Activated CD4-positive, CD25-positive, alpha-beta regulatory T cell treated with anti-CD3 and anti-CD28 coated beads, Interleukin-2, amount 50 U/mL, for 16 hours (primary cell): ENCODE measurements around the gene SLC2A6.

Experiments
- DNase-seq: peaks from one replicate; pipeline ENCODE4 v3.0.0-alpha.2; 2020; ENCODE audit warnings: low read depth, low spot score

SLC2A6 gene

GRCh38 chr9:133477992-133478850 lies 678 bp downstream of the SLC2A6 start:
- DNase-seq = no peak

DNA sequence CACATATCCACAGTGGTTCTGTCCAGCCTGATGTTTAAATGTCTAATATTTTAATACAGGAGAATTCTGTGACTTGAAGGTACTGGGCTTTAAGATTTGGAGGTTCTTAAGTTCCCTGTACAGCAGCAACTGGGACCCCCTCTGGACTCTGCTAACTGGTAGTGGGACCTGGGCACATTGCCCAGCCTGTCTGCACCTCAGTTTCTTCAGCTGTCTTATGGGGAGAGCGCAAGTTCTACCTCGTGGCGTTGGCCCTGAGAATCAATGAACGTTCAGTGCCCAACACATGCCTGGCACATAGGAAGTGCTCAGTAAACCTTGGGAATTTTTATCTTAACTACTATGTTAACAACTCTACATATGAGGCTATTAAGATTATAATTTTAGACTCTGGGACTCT lies 1.4 kb downstream of the SLC2A6 start:
- no peak for DNase-seq

DNA sequence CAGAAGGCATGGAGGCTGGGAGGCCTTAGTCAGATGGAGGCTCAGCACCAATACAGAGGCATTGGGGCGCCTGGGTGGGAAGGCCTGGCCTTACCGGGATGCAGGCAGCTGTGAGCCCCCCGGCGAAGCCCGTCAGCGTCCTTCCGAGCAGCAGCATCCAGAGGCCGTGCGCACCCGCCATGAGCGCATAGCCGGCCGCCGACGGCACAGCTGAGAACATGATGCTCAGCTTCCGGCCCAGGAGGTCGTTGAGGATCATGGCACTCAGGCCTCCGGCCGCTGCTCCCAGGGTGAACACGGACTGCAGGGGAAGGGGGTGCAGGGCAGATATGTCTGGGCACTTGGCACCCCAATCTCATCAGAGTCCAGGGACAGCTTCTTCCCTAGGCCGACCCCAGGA lies 2.0 kb downstream of the SLC2A6 start:
- no peak for DNase-seq

GRCh38 chr9:133476036-133476931 lies 2.6 kb downstream of the SLC2A6 start:
- no peak for DNase-seq

- DNase-seq = no peak
Measured at GRCh38 chr9:133475292-133476012, 3.4 kb downstream of the SLC2A6 start.

DNA sequence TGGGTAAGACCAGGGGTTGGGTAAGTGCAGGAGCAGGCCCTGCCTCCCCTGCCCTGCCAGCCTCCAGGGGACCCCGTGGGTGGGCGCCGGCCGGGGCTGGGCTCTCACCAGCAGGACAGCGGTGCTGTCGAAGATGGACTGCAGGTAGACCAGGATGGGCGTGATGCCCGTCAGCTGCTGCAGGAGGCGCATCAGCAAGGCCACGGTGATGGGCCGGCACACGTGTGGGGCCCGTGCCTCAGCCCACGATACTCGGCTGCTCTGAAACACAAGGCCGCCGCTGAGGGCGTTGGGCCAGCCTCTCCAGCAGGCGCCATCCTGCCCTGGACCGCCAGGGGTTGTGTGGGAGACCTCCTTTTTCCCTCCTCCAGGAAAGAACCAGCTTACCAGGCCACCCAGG lies 4.0 kb downstream of the SLC2A6 start:
- no peak for DNase-seq

- DNase-seq = no peak
Measured at GRCh38 chr9:133474215-133474614, 4.7 kb downstream of the SLC2A6 start.

DNA sequence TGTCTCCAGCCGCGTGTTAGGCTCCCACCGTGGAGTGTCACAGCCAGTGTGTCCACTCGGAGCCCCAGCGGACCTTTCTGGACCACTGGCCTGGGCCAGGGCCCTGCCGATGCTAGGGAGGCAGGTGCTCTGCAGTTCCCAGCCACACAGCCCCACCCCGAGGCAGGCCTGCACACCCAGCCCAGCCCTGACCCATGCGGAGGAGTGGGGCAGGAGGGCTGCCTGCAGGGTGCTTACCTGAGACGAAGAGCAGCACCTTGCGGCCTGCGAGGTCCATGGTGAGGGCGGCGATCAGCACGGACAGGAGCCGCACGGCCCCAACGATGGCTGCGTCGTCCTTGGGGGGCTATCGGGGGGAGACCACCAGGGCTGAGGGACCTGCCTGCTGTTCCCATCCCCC lies 5.2 kb downstream of the SLC2A6 start:
- DNase-seq = no peak

- DNase-seq = no peak
Measured at GRCh38 chr9:133472753-133473378, 6.0 kb downstream of the SLC2A6 start.

DNA sequence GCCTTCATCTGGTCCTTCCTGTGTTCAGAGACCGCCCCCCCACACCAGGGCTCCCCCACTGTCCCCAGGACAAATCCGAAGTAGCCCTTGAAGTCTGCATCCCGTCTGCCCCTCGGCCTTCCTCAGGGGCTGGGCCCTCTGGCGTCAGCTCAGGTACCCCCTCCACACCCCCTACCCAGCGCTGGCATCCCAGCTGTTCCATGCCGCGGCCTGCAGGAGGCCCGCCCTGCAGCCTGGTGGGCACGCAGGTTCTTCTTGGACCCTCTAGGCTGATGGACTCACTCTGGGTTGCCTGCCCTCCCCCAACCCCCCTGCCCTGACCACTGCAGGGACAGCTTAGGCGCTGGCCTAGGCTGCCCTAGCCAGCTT lies 6.6 kb downstream of the SLC2A6 start:
- DNase-seq = no peak

- DNase-seq = no peak
Measured at GRCh38 chr9:133471551-133472276, 7.2 kb downstream of the SLC2A6 start.

DNA sequence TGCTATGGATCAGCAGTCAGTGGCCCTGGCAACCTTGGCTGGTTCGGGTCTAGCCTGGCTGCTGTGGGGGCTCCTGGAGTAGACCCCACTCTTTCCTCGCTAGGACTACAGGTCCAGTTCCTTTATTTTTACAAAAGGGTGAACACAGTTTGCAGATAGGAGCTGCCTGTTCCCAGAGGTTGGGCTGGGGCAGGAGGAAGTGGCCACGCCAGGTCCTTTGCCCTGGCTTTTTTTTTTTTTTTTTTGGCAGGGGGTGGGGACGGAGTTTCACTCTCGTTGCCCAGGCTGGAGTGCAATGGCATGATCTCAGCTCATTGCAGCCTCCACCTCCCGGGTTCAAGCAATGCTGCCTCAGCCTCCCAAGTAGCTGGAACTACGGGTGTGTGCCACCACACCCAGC lies 7.9 kb downstream of the SLC2A6 start:
- no peak for DNase-seq

- DNase-seq = no peak
Measured at GRCh38 chr9:133470427-133470924, 8.4 kb downstream of the SLC2A6 start.

GRCh38 chr9:133468777-133469421 lies 10.0 kb downstream of the SLC2A6 start:
- DNase-seq = no peak

DNA sequence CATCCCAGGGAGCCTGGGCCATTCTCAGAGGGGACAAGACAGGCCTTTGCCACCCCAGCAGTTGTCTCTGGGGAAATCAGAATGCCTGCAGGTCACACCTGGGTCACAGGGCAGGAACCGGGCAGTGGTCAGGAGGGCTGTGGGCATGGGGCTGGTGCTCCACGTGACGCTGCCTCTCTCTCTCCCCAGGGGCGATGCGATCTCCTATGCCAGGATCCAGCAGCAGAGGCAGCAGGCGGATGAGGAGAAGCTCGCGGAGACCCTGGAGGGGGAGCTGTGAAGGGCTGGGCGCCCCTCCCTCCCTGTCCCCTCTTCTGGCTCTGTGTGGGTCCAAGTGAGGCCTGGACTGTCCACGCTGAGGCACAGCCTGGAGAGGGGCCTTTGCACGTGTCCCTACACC lies 10.5 kb downstream of the SLC2A6 start:
- DNase-seq = no peak

DNA sequence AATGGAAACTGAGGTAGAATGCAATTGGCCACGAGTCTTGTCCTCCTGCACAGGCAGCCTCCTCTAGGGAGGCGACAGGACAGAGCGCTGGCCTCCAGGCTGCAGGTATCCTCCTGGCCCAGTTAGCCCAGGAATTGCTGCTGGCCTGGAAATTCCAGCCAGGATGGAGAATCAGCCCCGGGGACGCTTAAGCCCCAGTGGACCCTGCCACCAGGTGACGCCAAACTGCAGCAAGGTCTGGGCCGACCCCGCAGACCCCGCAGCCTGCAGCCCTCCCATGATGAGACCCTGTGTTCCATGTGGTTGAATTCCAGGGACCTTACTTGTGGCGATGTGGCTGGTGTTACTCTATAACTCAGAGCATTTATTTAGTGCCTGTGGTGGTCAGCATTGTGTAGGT lies 11.8 kb downstream of the SLC2A6 start:
- no peak for DNase-seq

DNA sequence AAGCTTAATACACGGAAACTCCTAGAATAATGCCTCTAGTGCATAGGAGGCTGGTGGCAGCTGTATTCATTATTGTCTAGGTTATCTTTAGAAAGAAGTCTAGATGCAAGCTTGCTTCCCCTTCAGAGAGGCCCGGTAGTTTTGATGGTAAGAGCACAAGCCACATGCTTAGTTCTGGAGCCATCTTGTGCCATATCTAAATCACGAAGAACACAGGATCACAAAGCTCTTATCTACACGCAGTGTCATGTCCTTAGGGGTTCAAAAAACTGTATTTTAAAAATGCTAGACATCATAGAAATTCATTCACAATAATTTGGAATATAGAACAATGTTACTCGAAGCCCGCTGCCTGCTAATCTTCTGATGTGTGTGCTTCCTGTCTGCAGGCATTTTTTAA lies 12.9 kb downstream of the SLC2A6 start:
- no peak for DNase-seq

- no peak for DNase-seq
Measured at GRCh38 chr9:133464638-133465037, 14.3 kb downstream of the SLC2A6 start.

DNA sequence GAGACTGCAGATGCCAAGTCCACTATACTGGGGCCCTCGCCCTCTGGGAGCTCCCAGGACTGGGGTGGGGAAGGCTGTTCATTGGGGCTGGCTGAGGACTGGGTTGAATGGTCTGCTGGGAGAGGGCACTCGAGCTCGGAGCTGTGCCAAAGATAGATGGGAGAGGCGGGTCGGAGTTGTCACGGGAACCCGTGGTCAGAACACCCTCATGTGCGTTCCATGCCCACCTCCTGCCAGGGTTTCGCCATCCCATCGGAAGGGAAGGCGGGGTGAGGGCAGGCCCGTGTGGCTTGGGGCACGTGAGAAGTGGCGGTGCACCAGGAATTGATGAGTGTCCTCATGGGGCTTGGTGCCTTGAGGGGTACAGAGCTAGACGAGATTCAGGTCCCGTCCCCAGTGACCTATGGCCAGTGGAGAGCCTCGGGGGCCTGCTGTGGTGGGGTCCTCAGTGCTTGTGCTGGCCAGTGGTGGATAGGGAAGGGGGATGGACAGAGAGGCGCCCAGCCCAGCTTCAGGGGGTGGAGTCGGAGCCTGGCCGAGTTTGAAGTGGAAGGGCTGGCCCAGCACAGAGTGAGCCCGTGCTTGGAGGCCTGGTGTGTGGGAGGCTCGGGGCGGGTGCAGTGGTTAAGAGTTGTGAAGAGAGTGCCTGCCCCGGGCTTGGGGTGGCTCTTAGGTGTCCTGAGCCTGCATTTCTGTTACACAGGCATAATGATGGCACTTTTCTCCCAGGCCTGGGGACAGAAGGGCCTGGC lies 14.9 kb downstream of the SLC2A6 start:
- DNase-seq = no peak
